Endodermal cell (in vitro differentiated cells): ENCODE data around the gene PDHX. TPM values are rescaled to one million over a fixed set of nuclear protein-coding genes. Genes with fewer than 3 reads are reported as not detected.

Experiments
- DNase-seq: peaks from one replicate; pipeline ENCODE4 v3.0.0-alpha.2; 2017
- H3K27ac ChIP-seq: 2 replicates; pipeline ENCODE4 v1.5.1; 2013; ENCODE audit warnings: mild to moderate bottlenecking, low read depth, low read length, moderate library complexity
- H3K27me3 ChIP-seq: 2 replicates; pipeline ENCODE4 v1.6.1; 2013; ENCODE audit warnings: mild to moderate bottlenecking, low read length, moderate library complexity; ENCODE audit not compliant: insufficient read depth, control insufficient read depth, poor library complexity, severe bottlenecking
- H3K36me3 ChIP-seq: 2 replicates; pipeline ENCODE4 v1.7.0; 2013; ENCODE audit warnings: mild to moderate bottlenecking, low read length, moderate library complexity; ENCODE audit not compliant: control insufficient read depth, insufficient read depth
- H3K4me1 ChIP-seq: one replicate; pipeline ENCODE4 v1.7.0; 2013; ENCODE audit warnings: low read length; ENCODE audit not compliant: control insufficient read depth, insufficient read depth
- H3K4me3 ChIP-seq: 2 replicates; pipeline ENCODE4 v1.5.1; 2013; ENCODE audit warnings: mild to moderate bottlenecking, low read length, moderate library complexity
- H3K9ac ChIP-seq: 2 replicates; pipeline ENCODE4 v1.6.1; 2013; ENCODE audit warnings: mild to moderate bottlenecking, low read length, moderate library complexity; ENCODE audit not compliant: poor library complexity, severe bottlenecking; ENCODE audit errors: extremely low read depth
- H3K9me3 ChIP-seq: 2 replicates; pipeline ENCODE4 v1.6.1; 2013; ENCODE audit warnings: mild to moderate bottlenecking, low read length, moderate library complexity; ENCODE audit not compliant: control insufficient read depth
- H3K27ac Mint-ChIP-seq: 2 replicates; pipeline ENCODE4 v1.8.0; 2020; ENCODE audit warnings: mixed read lengths
- H3K27me3 Mint-ChIP-seq: 2 replicates; pipeline ENCODE4 v1.8.0; 2021; ENCODE audit warnings: mild to moderate bottlenecking, mixed read lengths; ENCODE audit not compliant: insufficient read depth
- H3K36me3 Mint-ChIP-seq: 2 replicates; pipeline ENCODE4 v1.8.0; 2020; ENCODE audit warnings: low read depth, mixed read lengths
- H3K4me1 Mint-ChIP-seq: 2 replicates; pipeline ENCODE4 v1.8.0; 2020; ENCODE audit warnings: mixed read lengths
- H3K4me3 Mint-ChIP-seq: 2 replicates; pipeline ENCODE4 v1.8.0; 2020; ENCODE audit warnings: mild to moderate bottlenecking, moderate library complexity, mixed read lengths
- H3K9me3 Mint-ChIP-seq: 2 replicates; pipeline ENCODE4 v1.8.0; 2020; ENCODE audit warnings: mild to moderate bottlenecking, mixed read lengths
- WGBS, 2 experiments: methylation state at CpG; one replicate each; pipeline versions ENCODE4 v1.1.5 to v1.1.7; 2013; ENCODE audit warnings: missing lambda C conversion rate in 2 of 2, mixed read lengths in 1 of 2; ENCODE audit not compliant: insufficient coverage in 1 of 2, insufficient read length in 1 of 2; 5-methylcytosine and 5-hydroxymethylcytosine counted together
- total RNA-seq, 2 donors: library from RNA; stranded (reverse); fragmentation: NEBNext Ultra II Directional in 1 of 2; extraction: Animal tissue kit (Norgen Biotek cat#: 25700) in 1 of 2; gene quantifications; 2 replicates in 1 of 2; 3 replicates in 1 of 2; pipeline ENCODE4 v1.2.1, GENCODE V29; 2021
- TF ChIP-seq, protein P1 (sequence below): fragments of 200-600 bp; sonication (generic); conservative IDR thresholded peaks from 2 replicates; pipeline ENCODE4 v1.5.0; 2021; ENCODE audit warnings: antibody characterized with exemption, mild to moderate bottlenecking

The PDHX gene
- total RNA-seq, 2 donors from 2014 or later, result 42.0 to 48.6 TPM

DNA sequence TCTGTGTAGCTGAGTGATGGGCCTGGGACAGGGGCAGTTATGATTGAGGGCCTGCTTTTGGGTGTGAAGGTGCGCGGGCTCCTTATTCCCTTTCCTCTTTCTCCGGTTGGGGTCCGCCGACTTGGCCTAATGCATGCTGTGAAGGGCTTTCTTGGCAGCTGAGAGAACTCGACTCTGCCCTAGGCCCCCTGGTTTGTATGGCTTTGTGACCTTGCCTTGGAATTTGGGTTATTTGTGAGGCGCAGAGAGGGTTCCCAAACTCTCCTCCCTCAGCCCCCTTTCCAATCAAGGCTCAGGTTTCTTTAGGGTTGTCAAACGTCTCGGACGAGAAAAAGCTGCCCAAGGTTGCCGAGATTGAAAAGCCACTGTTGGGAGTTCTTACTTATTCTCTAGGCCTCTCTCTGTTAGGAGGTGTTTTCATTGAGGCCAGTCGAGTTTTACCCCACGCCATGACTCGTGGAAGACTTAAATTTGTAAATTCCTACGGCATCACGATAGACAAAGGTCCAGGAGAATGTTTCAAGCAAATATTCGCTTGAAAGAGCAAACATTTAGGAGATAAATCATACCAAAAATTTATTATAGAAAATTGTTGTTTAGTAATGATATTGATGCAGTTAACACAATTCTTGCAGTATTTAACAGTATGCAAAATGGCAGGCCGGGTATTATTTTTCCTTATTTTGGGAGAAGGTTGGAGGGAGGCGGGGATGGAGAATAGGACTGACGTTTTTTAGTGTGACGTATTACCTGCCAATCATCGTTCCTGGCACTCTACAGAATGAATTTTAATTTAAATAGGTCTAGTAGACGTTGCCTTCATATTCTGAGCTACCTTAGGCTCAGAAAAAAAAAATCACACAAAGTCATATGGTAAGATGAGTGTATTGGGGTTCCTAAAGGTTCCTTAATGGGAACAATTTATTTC, 689 bp downstream of the PDHX start:
- Mint-ChIP-seq H3K36me3 (peaks cover 27% of the 10 kb centered on the region), H3K9me3 (no peaks in the 10 kb centered on the region), H3K4me1 (peaks cover 16% of the 10 kb centered on the region), H3K27ac (peak overlapping the region; percentile 99), H3K27me3 (no peaks in the 10 kb centered on the region), H3K4me3 (peak overlapping the region; percentile 98)
- DNase-seq, result no peak
- Histone ChIP-seq H3K9ac (peak overlapping the region; percentile 96), H3K4me1 (peaks cover 7% of the 10 kb centered on the region), H3K27ac (peak overlapping the region; percentile 91), H3K36me3 (peaks cover 28% of the 10 kb centered on the region), H3K4me3 (peak overlapping the region; percentile 87), H3K27me3 (no peaks in the 10 kb centered on the region), H3K9me3 (peaks cover 6% of the 10 kb centered on the region)
- TF ChIP-seq, protein P1, sequence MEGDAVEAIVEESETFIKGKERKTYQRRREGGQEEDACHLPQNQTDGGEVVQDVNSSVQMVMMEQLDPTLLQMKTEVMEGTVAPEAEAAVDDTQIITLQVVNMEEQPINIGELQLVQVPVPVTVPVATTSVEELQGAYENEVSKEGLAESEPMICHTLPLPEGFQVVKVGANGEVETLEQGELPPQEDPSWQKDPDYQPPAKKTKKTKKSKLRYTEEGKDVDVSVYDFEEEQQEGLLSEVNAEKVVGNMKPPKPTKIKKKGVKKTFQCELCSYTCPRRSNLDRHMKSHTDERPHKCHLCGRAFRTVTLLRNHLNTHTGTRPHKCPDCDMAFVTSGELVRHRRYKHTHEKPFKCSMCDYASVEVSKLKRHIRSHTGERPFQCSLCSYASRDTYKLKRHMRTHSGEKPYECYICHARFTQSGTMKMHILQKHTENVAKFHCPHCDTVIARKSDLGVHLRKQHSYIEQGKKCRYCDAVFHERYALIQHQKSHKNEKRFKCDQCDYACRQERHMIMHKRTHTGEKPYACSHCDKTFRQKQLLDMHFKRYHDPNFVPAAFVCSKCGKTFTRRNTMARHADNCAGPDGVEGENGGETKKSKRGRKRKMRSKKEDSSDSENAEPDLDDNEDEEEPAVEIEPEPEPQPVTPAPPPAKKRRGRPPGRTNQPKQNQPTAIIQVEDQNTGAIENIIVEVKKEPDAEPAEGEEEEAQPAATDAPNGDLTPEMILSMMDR, result no peak
- WGBS, 2 experiments, result 15 to 38% methylated on average over 8 to 23 of the region's 23 CpGs

- peaks cover 20% of the 10 kb centered on the region for H3K36me3 ChIP-seq
- Mint-ChIP-seq H3K27ac (no peak overlapping the region), H3K4me3 (no peak overlapping the region)
Observed at GRCh38 chr11:34921156-34921555, 4.7 kb downstream of the PDHX start.

GRCh38 chr11:34924714-34925113, 8.3 kb downstream of the PDHX start:
- Mint-ChIP-seq H3K36me3 (peaks cover 3% of the 10 kb centered on the region), H3K4me3 (no peak overlapping the region), H3K27ac (no peak overlapping the region), H3K4me1 (peaks cover 26% of the 10 kb centered on the region), H3K27me3 (no peaks in the 10 kb centered on the region), H3K9me3 (no peaks in the 10 kb centered on the region)
- Histone ChIP-seq H3K4me3 (no peak overlapping the region), H3K4me1 (no peaks in the 10 kb centered on the region), H3K36me3 (peaks cover 18% of the 10 kb centered on the region), H3K27ac (no peak overlapping the region), H3K9ac (no peak overlapping the region), H3K27me3 (no peaks in the 10 kb centered on the region), H3K9me3 (no peaks in the 10 kb centered on the region)
- no peak for DNase-seq
- WGBS, 2 experiments, result 92% methylated on average over 3 of the region's 3 CpGs; no CpG with 5 or more reads in 1 of the 2 experiments
- TF ChIP-seq, protein P1, result no peak

More at GRCh38 chr11:34921156-34921555, 4.7 kb downstream of the PDHX start:
- no peaks in the 10 kb centered on the region for H3K9me3 ChIP-seq
- no peaks in the 10 kb centered on the region for H3K27me3 ChIP-seq
- DNase-seq, result no peak
- WGBS, 2 experiments, result 82 to 92% methylated on average over 2 to 4 of the region's 4 CpGs
- H3K27me3 Mint-ChIP-seq, result no peaks in the 10 kb centered on the region
- H3K9me3 Mint-ChIP-seq, result no peaks in the 10 kb centered on the region
- no peak overlapping the region for H3K4me3 ChIP-seq
- peaks cover 3% of the 10 kb centered on the region for H3K36me3 Mint-ChIP-seq
- H3K4me1 ChIP-seq, result peaks cover 7% of the 10 kb centered on the region
- no peak overlapping the region for H3K27ac ChIP-seq
- peaks cover 11% of the 10 kb centered on the region for H3K4me1 Mint-ChIP-seq
- TF ChIP-seq, protein P1, result no peak
- no peak overlapping the region for H3K9ac ChIP-seq
